Kidney (tissue), 14 donors: ENCODE results near the gene ACOT8. TPM values are rescaled to one million over a fixed set of nuclear protein-coding genes. Genes with fewer than 3 reads are reported as not detected.

ENCODE experiments used
- DNase-seq, 5 donors: peaks; one replicate each; pipeline ENCODE4 v3.0.0-alpha.2; 2013 to 2020
- FAIRE-seq: peaks from 2 replicates; lab custom pipeline; 2012; peaks lifted over from hg19 to GRCh38; lab: Jason Lieb, UNC
- H3K27ac ChIP-seq, 2 donors: one replicate each; pipeline ENCODE4 v1.7.0; 2013; ENCODE audit warnings: low read depth in 2 of 2, low read length in 2 of 2, inconsistent platforms in 1 of 2
- H3K27me3 ChIP-seq: one replicate; pipeline ENCODE4 v1.7.1; 2013; ENCODE audit warnings: low read length, inconsistent platforms; ENCODE audit not compliant: control insufficient read depth, insufficient read depth
- H3K36me3 ChIP-seq, 3 donors: one replicate each; pipeline versions ENCODE4 v1.7.0 to v1.7.1; 2013; ENCODE audit warnings: low read length in 3 of 3, control low read depth in 1 of 3, inconsistent platforms in 1 of 3; ENCODE audit not compliant: insufficient read depth in 3 of 3, control insufficient read depth in 2 of 3
- H3K4me1 ChIP-seq, 3 donors: one replicate each; pipeline versions ENCODE4 v1.7.0 to v1.7.1; 2013; ENCODE audit warnings: low read length in 3 of 3, inconsistent platforms in 1 of 3, low read depth in 1 of 3; ENCODE audit not compliant: control insufficient read depth in 2 of 3, insufficient read depth in 2 of 3
- H3K4me3 ChIP-seq, 3 donors: one replicate each; pipeline versions ENCODE4 v1.7.0 to v1.8.1; 2013; ENCODE audit warnings: low read length in 3 of 3, control low read depth in 1 of 3, inconsistent platforms in 1 of 3
- H3K9ac ChIP-seq, 3 donors: one replicate each; pipeline versions ENCODE4 v1.7.0 to v1.7.1; 2013; ENCODE audit warnings: low read length in 3 of 3, control low read depth in 1 of 3, inconsistent platforms in 1 of 3
- H3K9me3 ChIP-seq, 3 donors: one replicate each; pipeline versions ENCODE4 v1.7.0 to v1.7.1; 2013; ENCODE audit warnings: low read length in 3 of 3, control low read depth in 1 of 3, inconsistent platforms in 1 of 3; ENCODE audit not compliant: control insufficient read depth in 2 of 3, insufficient read depth in 1 of 3
- CTCF ChIP-seq: IDR thresholded peaks from 3 replicates; pipeline ENCODE4 v1.5.1; 2012; ENCODE audit warnings: mild to moderate bottlenecking, moderate library complexity, borderline replicate concordance; ENCODE audit not compliant: insufficient read depth; ENCODE audit errors: extremely low read depth
- intact Hi-C: fragments of 100-400 bp; cut with DNase I; formaldehyde crosslinking; loops from one replicate; pipeline ENCODE4 v1.11.1; 2022
- polyA plus RNA-seq: library from polyadenylated mRNA; stranded (reverse); fragments of 350-450 nt; fragmentation: Illumina TruSeq; extraction: RNeasy Lipid Tissue Mini Kit (QIAGEN cat#74804); gene quantifications from one replicate; pipeline ENCODE4 v1.2.3, GENCODE V29; 2014; ENCODE audit warnings: low read depth, low replicate concordance; ENCODE audit not compliant: insufficient read depth
- total RNA-seq: library from RNA; stranded (reverse); fragmentation: NEBNext Ultra II Directional; extraction: Animal tissue kit (Norgen Biotek cat#: 25700); gene quantifications from one replicate; pipeline ENCODE4 v1.2.1, GENCODE V29; 2021
- donor health status: control.
- donor health status: control.
- donor health status: control.
- donor health status: control.
- donor health status: control.
- donor health status: DM: yes; HTN: yes; CAD: no.
- donor health status: Normal renal cell carcinoma (clear cell type).

Gene ACOT8
- total and polyA plus RNA-seq, 2 donors from 2014 or later, result 22.1 to 71.0 TPM

GRCh38 chr20:45899046-45899835 is 42.0 kb upstream of the ACOT8 start:
- Histone ChIP-seq H3K9ac (no peak overlapping the region), H3K36me3 (peaks cover 5 to 22% (median 18%) of the 10 kb centered on the region in 3 donors), H3K9me3 (no peaks in the 10 kb centered on the region), H3K27me3 (no peaks in the 10 kb centered on the region), H3K4me3 (no peak overlapping the region), H3K27ac (no peak overlapping the region), H3K4me1 (no peaks in the 10 kb centered on the region)
- intact Hi-C loops, result no loop called here
- FAIRE-seq (no peak), DNase-seq (peak in 1 of 5 donors; percentile 44)
- TF ChIP-seq CTCF, result no peak

GRCh38 chr20:45898285-45898684 is 41.1 kb upstream of the ACOT8 start:
- peak in 1 of 5 donors; percentile 56 for DNase-seq
- no peaks in the 10 kb centered on the region for H3K4me1 ChIP-seq
- H3K9me3 ChIP-seq, result no peaks in the 10 kb centered on the region
- no peaks in the 10 kb centered on the region for H3K27me3 ChIP-seq
- FAIRE-seq, result no peak
- intact Hi-C loops, result no loop called here
- no peak for TF ChIP-seq CTCF
- H3K27ac ChIP-seq, result no peak overlapping the region
- no peak overlapping the region for H3K4me3 ChIP-seq
- H3K36me3 ChIP-seq, result peaks cover 5 to 29% (median 25%) of the 10 kb centered on the region in 3 donors
- H3K9ac ChIP-seq, result no peak overlapping the region

- H3K36me3 ChIP-seq, result peaks cover 5 to 29% (median 25%) of the 10 kb centered on the region in 3 donors
- H3K9me3 ChIP-seq, result no peaks in the 10 kb centered on the region
- H3K4me3 ChIP-seq, result no peak overlapping the region
- TF ChIP-seq CTCF, result no peak
- DNase-seq (no peak), FAIRE-seq (no peak)
- no peaks in the 10 kb centered on the region for H3K27me3 ChIP-seq
- intact Hi-C loops, result no loop called here
- no peak overlapping the region for H3K9ac ChIP-seq
- H3K4me1 ChIP-seq, result peaks cover 0 to 4% (median 0%) of the 10 kb centered on the region in 3 donors
- no peak overlapping the region for H3K27ac ChIP-seq
Observed at GRCh38 chr20:45897692-45898091, 40.5 kb upstream of the ACOT8 start.
